HG03520 (cell line): ENCODE measurements around the gene TLCD1.

Source experiments
- ATAC-seq: cut with Tn5 transposase; IDR thresholded peaks from one replicate; pipeline ENCODE4 v1.9.1; 2021; ENCODE audit warnings: mild to moderate bottlenecking, moderate library complexity; ENCODE audit not compliant: unreplicated experiment

TLCD1 gene

GRCh38 chr17:28689011-28689410 lies 37.0 kb downstream of the TLCD1 start:
- ATAC-seq, result no peak

- no peak for ATAC-seq
Measured at GRCh38 chr17:28688481-28688880, 37.6 kb downstream of the TLCD1 start.

- ATAC-seq, result no peak
Measured at GRCh38 chr17:28686296-28686695, 39.7 kb downstream of the TLCD1 start.

GRCh38 chr17:28685366-28685765 lies 40.7 kb downstream of the TLCD1 start:
- no peak for ATAC-seq

- ATAC-seq, result no peak
Measured at GRCh38 chr17:28684963-28685362, 41.1 kb downstream of the TLCD1 start.

- no peak for ATAC-seq
Measured at GRCh38 chr17:28682655-28683054, 43.4 kb downstream of the TLCD1 start.

- ATAC-seq, result no peak
Measured at GRCh38 chr17:28675980-28676379, 50.1 kb downstream of the TLCD1 start.

- ATAC-seq, result no peak
Measured at GRCh38 chr17:28675490-28675889, 50.5 kb downstream of the TLCD1 start.
